Measurements from ENCODE around the gene ASCC2. TPM values are rescaled to one million over a fixed set of nuclear protein-coding genes. Genes with fewer than 3 reads are reported as not detected.

Gene ASCC2, protein sequence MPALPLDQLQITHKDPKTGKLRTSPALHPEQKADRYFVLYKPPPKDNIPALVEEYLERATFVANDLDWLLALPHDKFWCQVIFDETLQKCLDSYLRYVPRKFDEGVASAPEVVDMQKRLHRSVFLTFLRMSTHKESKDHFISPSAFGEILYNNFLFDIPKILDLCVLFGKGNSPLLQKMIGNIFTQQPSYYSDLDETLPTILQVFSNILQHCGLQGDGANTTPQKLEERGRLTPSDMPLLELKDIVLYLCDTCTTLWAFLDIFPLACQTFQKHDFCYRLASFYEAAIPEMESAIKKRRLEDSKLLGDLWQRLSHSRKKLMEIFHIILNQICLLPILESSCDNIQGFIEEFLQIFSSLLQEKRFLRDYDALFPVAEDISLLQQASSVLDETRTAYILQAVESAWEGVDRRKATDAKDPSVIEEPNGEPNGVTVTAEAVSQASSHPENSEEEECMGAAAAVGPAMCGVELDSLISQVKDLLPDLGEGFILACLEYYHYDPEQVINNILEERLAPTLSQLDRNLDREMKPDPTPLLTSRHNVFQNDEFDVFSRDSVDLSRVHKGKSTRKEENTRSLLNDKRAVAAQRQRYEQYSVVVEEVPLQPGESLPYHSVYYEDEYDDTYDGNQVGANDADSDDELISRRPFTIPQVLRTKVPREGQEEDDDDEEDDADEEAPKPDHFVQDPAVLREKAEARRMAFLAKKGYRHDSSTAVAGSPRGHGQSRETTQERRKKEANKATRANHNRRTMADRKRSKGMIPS
- total RNA-seq (2022; extraction: Qiagen RNA extraction; ENCODE audit: low read depth) = 22.6 to 32.4 TPM (median 28.5 TPM) in 5 replicates

GRCh38 chr22:29837741-29838598, at the start of gene ASCC2:
TSS of gene ASCC2 (minus strand) at chr22:29838274. CDS start at chr22:29832325, 5,949 bp downstream.

GRCh38 chr22:29883045-29883774, 45.1 kb upstream of the ASCC2 start, which contains the start of gene MTMR3:
TSS of gene MTMR3 (plus strand) at chr22:29883174. CDS start at chr22:29971060, 87,886 bp downstream.

DNA sequence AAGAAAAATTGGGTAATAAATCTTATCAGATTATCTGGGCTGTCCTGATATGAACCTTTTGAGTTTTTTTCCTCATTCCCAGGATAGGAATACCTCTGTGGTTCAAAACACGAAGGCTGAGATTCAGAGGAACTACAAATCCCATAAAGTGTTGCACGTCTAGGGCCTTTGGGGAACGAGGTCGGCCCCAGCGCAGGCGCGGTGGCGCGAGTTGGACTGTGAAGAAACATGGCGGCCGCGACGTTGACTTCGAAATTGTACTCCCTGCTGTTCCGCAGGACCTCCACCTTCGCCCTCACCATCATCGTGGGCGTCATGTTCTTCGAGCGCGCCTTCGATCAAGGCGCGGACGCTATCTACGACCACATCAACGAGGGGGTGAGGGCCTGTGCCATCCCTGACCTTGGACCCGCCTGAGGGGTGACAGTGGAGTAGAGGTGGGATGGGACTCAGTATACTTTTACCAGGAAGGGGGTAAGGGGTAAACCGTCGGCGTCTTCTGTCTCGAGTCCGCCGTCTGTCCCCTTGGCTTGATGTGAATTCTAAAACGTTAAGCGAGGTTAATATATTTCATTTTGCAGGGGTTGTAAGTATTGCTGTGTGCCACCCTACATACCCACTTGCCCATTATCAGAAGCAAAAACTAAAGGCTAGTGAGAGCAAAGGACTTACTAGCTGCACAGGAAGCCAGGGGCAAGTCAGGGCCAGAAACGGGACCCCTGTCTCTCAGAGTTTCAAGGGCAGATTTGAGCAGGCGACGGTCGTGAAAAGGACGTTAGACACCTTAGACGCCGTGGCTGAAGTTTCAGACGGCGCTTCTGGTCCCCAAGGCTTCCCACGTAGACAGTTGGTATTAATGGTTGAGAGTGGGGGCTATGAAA, 70.7 kb downstream of the ASCC2 start, which contains the start of gene UQCR10:
TSS of gene UQCR10 (plus strand) at position 199 of the 881 bp plus-strand sequence. CDS start at position 229, 30 bp downstream.

GRCh38 chr22:29766632-29767170, 71.4 kb downstream of the ASCC2 start, which contains the start of gene ZMAT5:
TSS of gene ZMAT5 (minus strand) at chr22:29767007. CDS start at chr22:29748544, 18,463 bp downstream.

Other genes with a start within 250 kb of the ASCC2 start
- gene NF2, start 234.6 kb downstream of the ASCC2 start, total RNA-seq (2022; extraction: Qiagen RNA extraction; ENCODE audit: low read depth) = 12.2 to 17.5 TPM (median 12.9 TPM) in 5 replicates
- 0.07 to 0.25 TPM (median 0.19 TPM) in 5 replicates for gene CABP7, start 118.3 kb downstream of the ASCC2 start, total RNA-seq (2022; extraction: Qiagen RNA extraction; ENCODE audit: low read depth)
- gene ZMAT5, start 71.3 kb downstream of the ASCC2 start, total RNA-seq (2022; extraction: Qiagen RNA extraction; ENCODE audit: low read depth) = 14.6 to 19.6 TPM (median 17.8 TPM) in 5 replicates
- 108 to 123 TPM (median 119 TPM) in 5 replicates for gene UQCR10, start 70.9 kb downstream of the ASCC2 start, total RNA-seq (2022; extraction: Qiagen RNA extraction; ENCODE audit: low read depth)
- 6.3 to 9.7 TPM (median 9.3 TPM) in 5 replicates for gene MTMR3, start 44.9 kb upstream of the ASCC2 start, total RNA-seq (2022; extraction: Qiagen RNA extraction; ENCODE audit: low read depth)
- not detected in 5 replicates for gene HORMAD2, start 242.2 kb upstream of the ASCC2 start, total RNA-seq (2022; extraction: Qiagen RNA extraction; ENCODE audit: low read depth)